Hepatocyte (in vitro differentiated cells): ENCODE measurements around the gene PIWIL4. TPM values are rescaled to one million over a fixed set of nuclear protein-coding genes. Genes with fewer than 3 reads are reported as not detected.

ENCODE experiments used
- DNase-seq: peaks from one replicate; pipeline ENCODE4 v3.0.0-alpha.2; 2016; ENCODE audit warnings: low spot score
- H2AFZ ChIP-seq: fragments of 200-600 bp; sonication (generic); 2 replicates; pipeline ENCODE4 v1.6.0; 2016; ENCODE audit warnings: antibody characterized with exemption, mild to moderate bottlenecking
- H3K27ac ChIP-seq: fragments of 200-600 bp; sonication (generic); 2 replicates; pipeline ENCODE4 v1.5.1; 2016; ENCODE audit warnings: mild to moderate bottlenecking
- H3K27me3 ChIP-seq: fragments of 200-600 bp; sonication (generic); 2 replicates; pipeline ENCODE4 v1.6.1; 2016
- H3K36me3 ChIP-seq: fragments of 200-600 bp; sonication (generic); replicated peaks from 2 replicates; pipeline ENCODE4 v1.5.1; 2016; ENCODE audit warnings: low read depth; ENCODE audit not compliant: insufficient read depth
- H3K4me1 ChIP-seq: fragments of 200-600 bp; sonication (generic); 2 replicates; pipeline ENCODE4 v1.5.1; 2016; ENCODE audit warnings: mild to moderate bottlenecking, moderate library complexity; ENCODE audit not compliant: insufficient read depth
- H3K4me2 ChIP-seq: fragments of 200-600 bp; sonication (generic); 2 replicates; pipeline ENCODE4 v1.6.0; 2016
- H3K4me3 ChIP-seq: fragments of 200-600 bp; sonication (generic); 2 replicates; pipeline ENCODE4 v1.5.1; 2016; ENCODE audit warnings: mild to moderate bottlenecking
- H3K79me2 ChIP-seq: fragments of 200-600 bp; sonication (generic); 2 replicates; pipeline ENCODE4 v1.6.0; 2017; ENCODE audit warnings: mild to moderate bottlenecking
- H3K9me2 ChIP-seq: fragments of 200-600 bp; sonication (generic); replicated peaks from 2 replicates; pipeline ENCODE4 v1.6.0; 2017; ENCODE audit warnings: mild to moderate bottlenecking; ENCODE audit not compliant: insufficient read depth
- H3K9me3 ChIP-seq: fragments of 200-600 bp; sonication (generic); 2 replicates; pipeline ENCODE4 v1.5.1; 2016; ENCODE audit warnings: low read depth, mild to moderate bottlenecking
- H4K20me1 ChIP-seq: fragments of 200-600 bp; sonication (generic); 2 replicates; pipeline ENCODE4 v1.6.0; 2016; ENCODE audit warnings: mild to moderate bottlenecking; ENCODE audit not compliant: insufficient read depth, poor library complexity, severe bottlenecking
- CTCF ChIP-seq: fragments of 200-600 bp; sonication (generic); IDR thresholded peaks from 2 replicates; pipeline ENCODE4 v1.5.1; 2016; ENCODE audit warnings: antibody characterized with exemption, mild to moderate bottlenecking; ENCODE audit not compliant: poor library complexity
- EZH2 ChIP-seq: fragments of 200-600 bp; sonication (generic); IDR thresholded peaks from 2 replicates; pipeline ENCODE4 v1.6.1; 2016; ENCODE audit warnings: antibody characterized with exemption, mild to moderate bottlenecking, borderline replicate concordance
- EZH2phosphoT487 ChIP-seq: fragments of 200-600 bp; sonication (generic); IDR thresholded peaks from one replicate; pipeline ENCODE4 v1.6.1; 2018; ENCODE audit warnings: antibody characterized with exemption, mild to moderate bottlenecking, low read depth, moderate library complexity; ENCODE audit not compliant: unreplicated experiment, severe bottlenecking
- WGBS: methylation state at CpG from one replicate; pipeline ENCODE4 v1.1.6; 2016; ENCODE audit warnings: low lambda C conversion rate; ENCODE audit errors: missing lambda C conversion rate; 5-methylcytosine and 5-hydroxymethylcytosine counted together
- polyA plus RNA-seq: library from polyadenylated mRNA; unstranded; fragments of >200 nt; fragmentation: Nextera tagmentation; extraction: Ambion mirVana; gene quantifications from 2 replicates; pipeline ENCODE4 v1.2.1, GENCODE V29; 2016
- total RNA-seq: library from RNA; depleted of rRNA; stranded (reverse); fragments of >200 nt; gene quantifications from 2 replicates; pipeline ENCODE4 v1.2.3, GENCODE V29; 2014

The PIWIL4 gene
- total and polyA plus RNA-seq, 2 experiments from 2014 or later, result 2.1 to 2.4 TPM

GRCh38 chr11:94655956-94656355, 88.8 kb downstream of the PIWIL4 start:
- no peaks in the 10 kb centered on the region for H3K9me2 ChIP-seq
- H3K79me2 ChIP-seq, result no peaks in the 10 kb centered on the region

GRCh38 chr11:94656968-94657367, 89.8 kb downstream of the PIWIL4 start:
- Histone ChIP-seq H3K4me1 (no peaks in the 10 kb centered on the region), H2AFZ (no peak overlapping the region), H3K27me3 (no peaks in the 10 kb centered on the region), H4K20me1 (no peaks in the 10 kb centered on the region), H3K27ac (no peak overlapping the region), H3K4me2 (no peak overlapping the region), H3K79me2 (no peaks in the 10 kb centered on the region), H3K9me2 (no peaks in the 10 kb centered on the region), H3K4me3 (no peak overlapping the region), H3K9me3 (no peaks in the 10 kb centered on the region), H3K36me3 (no peaks in the 10 kb centered on the region)
- WGBS, result 73% methylated on average over 6 of the region's 6 CpGs
- no peak for DNase-seq
- TF ChIP-seq CTCF (no peak), EZH2 (no peak), EZH2phosphoT487 (no peak)

More at GRCh38 chr11:94655956-94656355, 88.8 kb downstream of the PIWIL4 start:
- Histone ChIP-seq H3K36me3 (no peaks in the 10 kb centered on the region), H3K4me2 (no peak overlapping the region), H4K20me1 (no peaks in the 10 kb centered on the region), H3K27me3 (no peaks in the 10 kb centered on the region), H3K4me3 (no peak overlapping the region), H3K4me1 (no peaks in the 10 kb centered on the region), H3K27ac (no peak overlapping the region), H2AFZ (no peak overlapping the region), H3K9me3 (no peaks in the 10 kb centered on the region)
- DNase-seq, result no peak
- 88% methylated on average over 1 of the region's 1 CpG for WGBS
- TF ChIP-seq EZH2, result no peak
- no peak for TF ChIP-seq CTCF
- no peak for TF ChIP-seq EZH2phosphoT487

- no peaks in the 10 kb centered on the region for H3K9me3 ChIP-seq
- no peaks in the 10 kb centered on the region for H3K79me2 ChIP-seq
- H2AFZ ChIP-seq, result no peak overlapping the region
- no peaks in the 10 kb centered on the region for H3K27me3 ChIP-seq
- H3K4me2 ChIP-seq, result no peak overlapping the region
- no peak for TF ChIP-seq CTCF
- no peak for TF ChIP-seq EZH2
- no peak for TF ChIP-seq EZH2phosphoT487
- no peaks in the 10 kb centered on the region for H4K20me1 ChIP-seq
- H3K27ac ChIP-seq, result no peak overlapping the region
- 89% methylated on average over 3 of the region's 3 CpGs for WGBS
- DNase-seq, result no peak
- no peaks in the 10 kb centered on the region for H3K36me3 ChIP-seq
- H3K4me1 ChIP-seq, result no peaks in the 10 kb centered on the region
- no peak overlapping the region for H3K4me3 ChIP-seq
- H3K9me2 ChIP-seq, result no peaks in the 10 kb centered on the region
Observed at GRCh38 chr11:94657629-94658028, 90.5 kb downstream of the PIWIL4 start.

- Histone ChIP-seq H3K4me3 (no peak overlapping the region), H3K4me1 (no peaks in the 10 kb centered on the region), H3K9me2 (no peaks in the 10 kb centered on the region), H3K27ac (no peak overlapping the region), H3K27me3 (no peaks in the 10 kb centered on the region), H3K79me2 (no peaks in the 10 kb centered on the region), H2AFZ (no peak overlapping the region), H3K9me3 (no peaks in the 10 kb centered on the region), H4K20me1 (no peaks in the 10 kb centered on the region), H3K36me3 (no peaks in the 10 kb centered on the region), H3K4me2 (no peak overlapping the region)
- TF ChIP-seq CTCF, result no peak
- no peak for TF ChIP-seq EZH2
- TF ChIP-seq EZH2phosphoT487, result no peak
- no peak for DNase-seq
- WGBS, result 77% methylated on average over 5 of the region's 5 CpGs
Observed at GRCh38 chr11:94658386-94658785, 91.2 kb downstream of the PIWIL4 start.
